Measurements from ENCODE around the gene DIPK1C. TPM values are rescaled to one million over a fixed set of nuclear protein-coding genes. Genes with fewer than 3 reads are reported as not detected.

DIPK1C gene
- total RNA-seq, 1 experiment from 2014 or later = not detected

GRCh38 chr18:74435740-74436139 lies 21.4 kb downstream of the DIPK1C start:
- Mint-ChIP-seq H3K27me3 (ENCODE audit: insufficient read depth, unreplicated experiment) (no peaks in the 10 kb centered on the region), H3K4me3 (ENCODE audit: unreplicated experiment) (no peak overlapping the region), H3K27ac (ENCODE audit: unreplicated experiment) (no peak overlapping the region), H3K36me3 (ENCODE audit: insufficient read depth, unreplicated experiment) (no peaks in the 10 kb centered on the region), H3K4me1 (ENCODE audit: low read depth, unreplicated experiment) (no peaks in the 10 kb centered on the region), H3K9me3 (ENCODE audit: unreplicated experiment) (no peaks in the 10 kb centered on the region)
- BruUV-seq (replicated peaks) = no TSS peak
- TF ChIP-seq CTCF (IDR thresholded peaks at IDR 0.05; ENCODE audit: insufficient read depth in 1 of 2, low read depth in 1 of 2, low read length in 1 of 2, severe bottlenecking in 1 of 2, unreplicated experiment in 1 of 2) = no peak
- ChIA-PET CTCF (no interaction called here), POLR2A (no interaction called here)
- no peak overlapping the region for H3K4me3 ChIP-seq (ENCODE audit: low read depth, low read length)
- H3K9me3 ChIP-seq = no peaks in the 10 kb centered on the region
- H3K27me3 ChIP-seq (replicated peaks; ENCODE audit: control insufficient read depth, insufficient read depth, low read length) = no peaks in the 10 kb centered on the region
- intact Hi-C loops (cut with micrococcal nuclease; ENCODE audit: unreplicated experiment) = no loop called here
- no peaks in the 10 kb centered on the region for H3K36me3 ChIP-seq (ENCODE audit: control insufficient read depth, insufficient read depth, low read length)
- no peak for DNase-seq
- no peaks in the 10 kb centered on the region for H3K4me1 ChIP-seq

- no peaks in the 10 kb centered on the region for H3K9me3 ChIP-seq
- H3K4me3 ChIP-seq (ENCODE audit: low read depth, low read length) = no peak overlapping the region
- no peaks in the 10 kb centered on the region for H3K4me1 ChIP-seq
- BruUV-seq (replicated peaks) = no TSS peak
- Mint-ChIP-seq H3K27me3 (ENCODE audit: insufficient read depth, unreplicated experiment) (no peaks in the 10 kb centered on the region), H3K27ac (ENCODE audit: unreplicated experiment) (no peak overlapping the region), H3K4me3 (ENCODE audit: unreplicated experiment) (no peak overlapping the region), H3K36me3 (ENCODE audit: insufficient read depth, unreplicated experiment) (no peaks in the 10 kb centered on the region), H3K9me3 (ENCODE audit: unreplicated experiment) (no peaks in the 10 kb centered on the region), H3K4me1 (ENCODE audit: low read depth, unreplicated experiment) (no peaks in the 10 kb centered on the region)
- TF ChIP-seq CTCF (IDR thresholded peaks at IDR 0.05; ENCODE audit: insufficient read depth in 1 of 2, low read depth in 1 of 2, low read length in 1 of 2, severe bottlenecking in 1 of 2, unreplicated experiment in 1 of 2) = no peak
- POLR2A ChIA-PET = no interaction called here
- no peaks in the 10 kb centered on the region for H3K36me3 ChIP-seq (ENCODE audit: control insufficient read depth, insufficient read depth, low read length)
- intact Hi-C loops (cut with micrococcal nuclease; ENCODE audit: unreplicated experiment) = no loop called here
- no peak for DNase-seq
- no peaks in the 10 kb centered on the region for H3K27me3 ChIP-seq (replicated peaks; ENCODE audit: control insufficient read depth, insufficient read depth, low read length)
- CTCF ChIA-PET = no interaction called here
Measured at GRCh38 chr18:74434466-74434865, 22.6 kb downstream of the DIPK1C start.

GRCh38 chr18:74430806-74431571 lies 26.1 kb downstream of the DIPK1C start:
- no peak for DNase-seq
- CTCF ChIA-PET = no interaction called here
- no peak overlapping the region for H3K4me3 ChIP-seq (ENCODE audit: low read depth, low read length)
- H3K4me1 Mint-ChIP-seq (ENCODE audit: low read depth, unreplicated experiment) = no peaks in the 10 kb centered on the region
- no peak for TF ChIP-seq CTCF (IDR thresholded peaks at IDR 0.05; ENCODE audit: insufficient read depth in 1 of 2, low read depth in 1 of 2, low read length in 1 of 2, severe bottlenecking in 1 of 2, unreplicated experiment in 1 of 2)
- no peaks in the 10 kb centered on the region for H3K27me3 ChIP-seq (replicated peaks; ENCODE audit: control insufficient read depth, insufficient read depth, low read length)
- no peak overlapping the region for H3K27ac Mint-ChIP-seq (ENCODE audit: unreplicated experiment)
- H3K9me3 ChIP-seq = no peaks in the 10 kb centered on the region
- H3K36me3 Mint-ChIP-seq (ENCODE audit: insufficient read depth, unreplicated experiment) = no peaks in the 10 kb centered on the region
- no peaks in the 10 kb centered on the region for H3K4me1 ChIP-seq
- H3K36me3 ChIP-seq (ENCODE audit: control insufficient read depth, insufficient read depth, low read length) = no peaks in the 10 kb centered on the region
- POLR2A ChIA-PET = no interaction called here
- H3K9me3 Mint-ChIP-seq (ENCODE audit: unreplicated experiment) = no peaks in the 10 kb centered on the region
- BruUV-seq (replicated peaks) = no TSS peak
- H3K4me3 Mint-ChIP-seq (ENCODE audit: unreplicated experiment) = no peak overlapping the region
- intact Hi-C loops (cut with micrococcal nuclease; ENCODE audit: unreplicated experiment) = no loop called here
- H3K27me3 Mint-ChIP-seq (ENCODE audit: insufficient read depth, unreplicated experiment) = no peaks in the 10 kb centered on the region
